Right lobe of liver (tissue), 4 donors: ENCODE results near the gene JMY.

Source experiments
- POLR2A ChIP-seq: fragments of 450-650 bp; IDR thresholded peaks from one replicate; pipeline ENCODE4 v1.6.1; 2017; ENCODE audit warnings: antibody characterized with exemption, mild to moderate bottlenecking
- TF ChIP-seq, protein P1 (sequence below), 4 donors: fragments of 200-600 bp in 3 of 4; fragments of 450-650 bp in 1 of 4; IDR thresholded peaks; one replicate each; pipeline versions ENCODE4 v1.5.1 to v1.8.0; 2016 to 2022; ENCODE audit warnings: antibody characterized with exemption in 4 of 4, mild to moderate bottlenecking in 2 of 4
- donor health status: DM: no; HTN: no; CAD: no.
- donor health status: DM: no; HTN: no; CAD: no.
- donor health status: DM: no; HTN: yes; CAD: no.

DNA sequence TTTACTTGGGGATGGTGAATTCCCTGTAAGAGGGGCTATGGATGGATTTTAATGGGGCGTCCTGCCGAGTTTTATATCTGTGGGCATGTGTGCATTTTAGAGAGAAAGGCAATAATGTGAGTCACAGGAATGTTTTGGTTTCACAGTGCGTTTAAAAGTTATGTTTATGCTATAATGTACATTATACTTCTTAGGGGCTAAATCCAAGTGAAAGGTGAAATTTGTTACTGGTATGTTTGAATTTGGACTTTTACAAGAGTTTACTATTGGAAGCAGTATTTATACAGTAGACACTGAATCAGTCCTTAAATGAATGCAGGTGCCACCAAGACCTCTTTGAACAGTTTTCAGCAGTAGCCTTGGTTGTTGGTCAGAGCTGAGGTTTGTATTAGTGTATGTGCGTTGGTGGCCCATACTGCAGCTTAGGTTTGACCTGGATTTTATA lies 5.6 kb downstream of the JMY start:
- TF ChIP-seq, protein P1, sequence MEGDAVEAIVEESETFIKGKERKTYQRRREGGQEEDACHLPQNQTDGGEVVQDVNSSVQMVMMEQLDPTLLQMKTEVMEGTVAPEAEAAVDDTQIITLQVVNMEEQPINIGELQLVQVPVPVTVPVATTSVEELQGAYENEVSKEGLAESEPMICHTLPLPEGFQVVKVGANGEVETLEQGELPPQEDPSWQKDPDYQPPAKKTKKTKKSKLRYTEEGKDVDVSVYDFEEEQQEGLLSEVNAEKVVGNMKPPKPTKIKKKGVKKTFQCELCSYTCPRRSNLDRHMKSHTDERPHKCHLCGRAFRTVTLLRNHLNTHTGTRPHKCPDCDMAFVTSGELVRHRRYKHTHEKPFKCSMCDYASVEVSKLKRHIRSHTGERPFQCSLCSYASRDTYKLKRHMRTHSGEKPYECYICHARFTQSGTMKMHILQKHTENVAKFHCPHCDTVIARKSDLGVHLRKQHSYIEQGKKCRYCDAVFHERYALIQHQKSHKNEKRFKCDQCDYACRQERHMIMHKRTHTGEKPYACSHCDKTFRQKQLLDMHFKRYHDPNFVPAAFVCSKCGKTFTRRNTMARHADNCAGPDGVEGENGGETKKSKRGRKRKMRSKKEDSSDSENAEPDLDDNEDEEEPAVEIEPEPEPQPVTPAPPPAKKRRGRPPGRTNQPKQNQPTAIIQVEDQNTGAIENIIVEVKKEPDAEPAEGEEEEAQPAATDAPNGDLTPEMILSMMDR (IDR thresholded peaks at IDR 0.05) = no peak
- TF ChIP-seq POLR2A = no peak
